BJ (cell line): ENCODE data around the gene CAPN9. TPM values are rescaled to one million over a fixed set of nuclear protein-coding genes. Genes with fewer than 3 reads are reported as not detected.

Source experiments
- CTCF ChIA-PET: fragments of 350-600 bp; formaldehyde crosslinking; extraction: SDS; loops from one replicate; lab custom pipeline; 2021; ENCODE audit warnings: antibody characterized with exemption, inconsistent platforms; lab: Yijun Ruan, JAX
- POLR2A ChIA-PET: fragments of 300-600 bp; sonication (Branson Sonifier 250); formaldehyde crosslinking; extraction: SDS; loops from one replicate; lab custom pipeline; 2021; ENCODE audit warnings: antibody characterized with exemption; lab: Charles Lee
- DNase-seq: peaks from one replicate; pipeline ENCODE4 v3.0.0-alpha.2; 2011; ENCODE audit warnings: low read depth
- H3K27me3 ChIP-seq: 2 replicates; pipeline ENCODE4 v1.6.0; 2011; ENCODE audit warnings: low read length; ENCODE audit not compliant: control insufficient read depth, insufficient read depth
- H3K36me3 ChIP-seq: 2 replicates; pipeline ENCODE4 v1.5.1; 2011; ENCODE audit warnings: low read length; ENCODE audit not compliant: control insufficient read depth, insufficient read depth
- H3K4me3 ChIP-seq: 2 replicates; pipeline ENCODE4 v1.5.1; 2011; ENCODE audit warnings: low read depth, mild to moderate bottlenecking, control low read depth, low read length
- CTCF ChIP-seq: IDR thresholded peaks from 2 replicates; pipeline ENCODE4 v1.5.1; 2011; ENCODE audit warnings: low read depth, mild to moderate bottlenecking, control low read depth, inconsistent platforms, low read length, moderate library complexity; ENCODE audit not compliant: insufficient read depth
- polyA plus RNA-seq: library from polyadenylated mRNA; depleted of rRNA; stranded (reverse); fragments of >200 nt; gene quantifications from 2 replicates; pipeline ENCODE4 v1.2.3, GENCODE V29; 2011

Gene CAPN9
- polyA plus RNA-seq, 1 experiment, result not detected

DNA sequence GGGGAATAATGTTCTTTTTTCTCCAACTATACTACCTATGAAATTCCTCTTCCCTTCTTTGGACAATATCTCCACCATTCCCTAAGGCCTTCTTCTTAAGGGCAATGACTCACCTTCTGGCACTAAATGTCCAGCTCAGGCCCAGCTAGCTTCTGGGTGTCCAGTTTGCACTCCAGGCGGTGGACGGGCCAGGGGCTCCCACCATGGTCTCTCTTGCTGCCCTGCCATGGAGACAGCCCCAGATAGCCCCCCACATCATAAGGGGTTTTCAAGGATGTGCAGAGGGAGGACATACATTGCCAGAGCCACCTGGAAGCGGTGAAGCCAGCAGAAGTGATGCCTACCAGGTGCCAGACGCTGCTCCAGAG lies 77.3 kb downstream of the CAPN9 start:
- H3K36me3 ChIP-seq, result no peaks in the 10 kb centered on the region
- no peak for DNase-seq
- H3K4me3 ChIP-seq, result no peak overlapping the region
- ChIA-PET CTCF (interaction anchor here (3.4 kb wide), 1 partner anchor 11 kb away, joined by 12 read pairs; no protein-coding TSS in a partner anchor), POLR2A (no interaction called here)
- no peaks in the 10 kb centered on the region for H3K27me3 ChIP-seq
- no peak for TF ChIP-seq CTCF

DNA sequence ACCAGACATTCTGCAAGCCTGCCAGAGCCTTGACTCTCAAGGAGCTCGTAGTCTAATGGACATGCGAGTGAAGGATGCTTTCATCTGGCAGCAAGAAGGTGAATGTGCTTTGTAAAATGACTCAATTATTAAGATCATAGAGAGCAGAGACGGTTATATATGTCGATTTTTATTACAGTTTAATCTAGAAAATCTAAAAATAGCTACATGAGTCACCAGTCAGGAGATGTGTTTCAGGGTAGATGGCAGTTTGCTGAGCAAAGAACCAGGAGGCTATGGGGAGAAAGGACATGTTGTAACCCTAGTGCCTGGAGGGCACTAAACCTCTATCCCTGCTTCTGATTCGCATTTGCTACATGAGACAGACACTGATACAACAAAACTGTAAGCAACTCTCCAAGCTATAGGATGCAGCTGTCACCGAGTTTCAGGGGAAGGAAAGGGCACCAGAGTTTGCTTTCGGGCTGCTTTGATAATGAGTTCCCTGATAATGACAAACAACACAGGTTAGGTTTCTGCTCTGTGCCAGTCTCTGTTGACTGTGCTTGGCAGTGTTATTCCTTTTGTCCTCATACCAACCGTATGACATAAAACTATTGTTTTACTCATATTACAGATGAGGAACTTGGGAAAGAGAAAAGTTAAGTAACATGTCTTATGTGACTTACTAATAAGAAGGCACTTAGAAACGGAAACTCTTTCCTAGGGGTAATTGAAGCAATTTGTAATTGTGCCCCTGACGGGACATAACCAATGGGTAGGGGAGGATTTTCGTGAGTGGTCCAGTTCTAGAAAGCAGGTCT lies 77.9 kb downstream of the CAPN9 start:
- ChIA-PET POLR2A (no interaction called here), CTCF (interaction anchor here (2.6 to 3.4 kb wide), 2 partner anchors 10 to 27 kb away, joined by 7 to 12 read pairs; no protein-coding TSS in a partner anchor)
- no peaks in the 10 kb centered on the region for H3K27me3 ChIP-seq
- no peak for TF ChIP-seq CTCF
- H3K4me3 ChIP-seq, result no peak overlapping the region
- DNase-seq, result peak; percentile 66
- no peaks in the 10 kb centered on the region for H3K36me3 ChIP-seq

GRCh38 chr1:230825761-230826160 lies 78.6 kb downstream of the CAPN9 start:
- no peak overlapping the region for H3K4me3 ChIP-seq

DNA sequence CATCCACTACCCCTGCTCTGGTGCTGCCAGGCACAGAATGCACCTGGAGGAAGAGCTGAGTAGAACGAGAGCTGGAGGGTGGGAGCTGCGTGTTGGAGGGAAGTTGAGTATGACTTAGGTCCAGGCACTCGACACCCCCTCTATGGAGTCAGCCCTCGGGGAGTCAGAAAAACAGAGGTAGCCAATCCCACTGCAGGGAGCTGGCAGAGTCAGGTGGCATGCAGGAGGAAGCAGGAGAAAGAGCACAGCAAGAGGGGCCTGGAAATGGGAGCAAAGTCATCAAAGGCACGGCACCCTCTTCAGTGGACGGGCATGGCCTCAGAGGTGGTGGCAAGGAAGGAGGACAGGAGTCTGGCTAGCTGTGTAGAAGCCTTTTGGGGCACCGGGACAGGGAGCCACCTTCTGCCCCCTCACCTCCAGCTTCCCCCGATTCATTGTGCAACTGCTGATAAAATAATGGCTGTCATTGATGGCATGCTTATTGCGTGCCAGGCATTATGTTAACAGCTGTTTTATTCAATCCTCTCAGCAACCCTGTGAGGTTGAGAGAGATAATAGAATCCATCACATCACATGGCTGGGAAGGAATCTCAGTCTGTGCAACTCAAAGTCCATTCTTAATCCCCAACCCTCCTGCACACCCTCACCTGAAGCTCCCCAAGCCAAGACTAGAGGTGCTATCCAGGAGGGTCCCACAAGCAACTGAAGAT lies 79.1 kb downstream of the CAPN9 start:
- TF ChIP-seq CTCF, result no peak
- H3K36me3 ChIP-seq, result no peaks in the 10 kb centered on the region
- H3K4me3 ChIP-seq, result no peak overlapping the region
- POLR2A ChIA-PET, result no interaction called here
- CTCF ChIA-PET, result interaction anchor here (1.0 to 3.4 kb wide), 3 partner anchors 9 to 41 kb away, joined by 4 to 12 read pairs (median 7); no protein-coding TSS in a partner anchor
- DNase-seq, result no peak
- no peaks in the 10 kb centered on the region for H3K27me3 ChIP-seq

More at GRCh38 chr1:230825761-230826160, 78.6 kb downstream of the CAPN9 start:
- Histone ChIP-seq H3K36me3 (no peaks in the 10 kb centered on the region), H3K27me3 (no peaks in the 10 kb centered on the region)
- no peak for TF ChIP-seq CTCF
- ChIA-PET POLR2A (no interaction called here), CTCF (interaction anchor here (2.6 to 3.4 kb wide), 2 partner anchors 9 to 28 kb away, joined by 7 to 12 read pairs; no protein-coding TSS in a partner anchor)
- no peak for DNase-seq
